ENCODE results near the gene ELMO2. TPM values are rescaled to one million over a fixed set of nuclear protein-coding genes. Genes with fewer than 3 reads are reported as not detected.

ELMO2 gene
- total RNA-seq, 1 donor from 2014 or later = 53.3 TPM

DNA sequence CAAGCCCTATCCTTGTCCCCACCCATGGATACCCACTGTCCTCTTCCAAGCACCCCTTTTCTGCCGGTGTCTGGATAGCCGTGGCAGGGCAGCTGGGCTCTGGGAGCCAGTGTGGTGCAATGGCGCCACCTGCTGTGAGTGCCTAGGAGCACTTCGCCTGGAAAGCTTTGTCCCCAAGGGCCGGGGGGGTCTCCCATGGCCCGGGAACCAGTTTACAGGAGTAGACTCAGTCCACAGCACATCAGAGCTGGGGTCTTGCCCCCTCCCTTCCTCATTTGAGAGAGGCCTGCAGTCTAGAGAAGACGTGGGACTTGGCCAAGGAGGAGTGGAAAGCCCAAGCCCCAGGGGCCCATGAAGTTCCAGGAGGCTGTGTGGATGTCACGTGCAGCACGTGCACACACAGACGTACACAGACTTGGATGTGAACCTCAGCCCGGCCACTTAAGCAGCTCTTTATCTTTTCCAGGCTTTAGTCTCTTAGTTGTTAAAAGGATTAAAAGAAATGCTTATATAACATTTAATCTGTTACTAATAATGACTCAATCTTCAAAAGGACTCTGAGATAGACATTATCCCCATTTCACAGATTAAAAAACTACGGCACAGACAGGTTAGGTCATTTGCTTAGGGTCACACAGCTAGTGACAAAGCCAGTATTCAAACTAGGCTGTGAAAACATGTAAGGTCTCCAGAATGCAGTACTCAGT lies 57.2 kb downstream of the ELMO2 start:
- Histone ChIP-seq H3K9me3 (ENCODE audit: low read depth) (no peaks in the 10 kb centered on the region), H3K9ac (no peak overlapping the region), H3K4me2 (peak overlapping the region; percentile 58), H3K4me3 (no peak overlapping the region), H3F3A (ENCODE audit: low read depth) (peaks cover 33% of the 10 kb centered on the region), H3K36me3 (no peaks in the 10 kb centered on the region), H3K27ac (peak overlapping the region; percentile 70), H3K4me1 (peaks cover 47% of the 10 kb centered on the region), H2AFZ (replicated peaks) (no peak overlapping the region), H3K79me2 (ENCODE audit: low read depth) (no peaks in the 10 kb centered on the region), H3K27me3 (peaks cover 14% of the 10 kb centered on the region), H4K20me1 (ENCODE audit: low read depth) (peaks cover 32% of the 10 kb centered on the region)
- Mint-ChIP-seq H3K36me3 (peaks cover 14% of the 10 kb centered on the region), H3K4me1 (peaks cover 82% of the 10 kb centered on the region), H3K27ac (peak overlapping the region; percentile 42), H3K9me3 (no peaks in the 10 kb centered on the region), H3K27me3 (ENCODE audit: insufficient read depth, low read depth) (peaks cover 16% of the 10 kb centered on the region), H3K4me3 (no peak overlapping the region)
- TF ChIP-seq CTCF (IDR thresholded peaks at IDR 0.05) = peak; percentile 73
- no peak for TF ChIP-seq EZH2phosphoT487 (IDR thresholded peaks at IDR 0.05)
- peak; percentile 90 for DNase-seq (ENCODE audit: low spot score)

DNA sequence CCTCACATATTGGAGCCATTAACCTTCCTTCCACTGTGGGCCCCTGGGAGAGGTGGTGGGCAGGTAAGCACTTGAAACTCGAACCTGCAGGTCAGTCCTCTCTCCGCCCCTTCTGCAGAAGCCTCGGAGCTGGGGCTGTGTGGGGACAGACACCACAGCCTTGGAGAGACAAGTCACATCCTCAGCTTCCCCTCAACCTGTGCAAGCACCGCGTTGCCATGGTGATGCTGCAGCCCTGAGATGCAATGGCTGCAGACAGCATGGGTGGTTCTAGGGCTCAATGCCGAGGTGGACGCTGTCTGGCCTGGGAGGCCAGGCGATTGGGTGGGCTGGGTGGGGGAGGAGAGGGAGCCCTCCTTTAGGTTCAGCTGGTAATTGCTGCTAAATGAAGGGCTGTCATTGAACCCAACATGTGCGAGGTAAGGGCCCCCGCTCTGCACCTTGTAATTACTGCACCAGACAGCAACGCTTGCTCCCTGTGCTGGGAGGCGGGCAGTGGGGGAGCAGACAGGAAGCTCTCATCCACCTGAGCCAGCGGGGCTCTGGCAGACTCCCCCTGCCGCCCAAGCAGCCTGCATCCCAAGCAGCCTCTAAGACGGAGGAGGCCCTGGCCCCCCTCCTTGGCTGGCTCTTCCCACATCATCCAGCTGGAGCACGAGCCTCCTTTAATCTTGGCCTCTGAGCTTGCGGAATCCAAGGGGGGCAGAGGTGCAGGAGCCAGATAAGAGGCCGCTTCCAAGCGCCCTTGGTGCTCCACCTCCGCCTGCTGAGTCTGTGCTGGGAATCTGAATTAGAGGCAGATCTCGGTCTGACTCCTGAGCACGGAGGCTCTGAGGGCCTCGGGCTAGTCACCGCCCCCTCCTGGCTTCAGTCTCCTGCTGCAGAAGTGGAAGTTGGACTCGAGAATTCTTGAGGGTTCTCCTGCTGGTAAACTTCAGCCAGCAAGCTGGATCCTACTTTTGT lies 58.3 kb downstream of the ELMO2 start:
- H3K4me2 ChIP-seq = peak overlapping the region; percentile 58
- no peak overlapping the region for H3K9ac ChIP-seq
- no peaks in the 10 kb centered on the region for H3K79me2 ChIP-seq (ENCODE audit: low read depth)
- Mint-ChIP-seq H3K4me1 (peaks cover 81% of the 10 kb centered on the region), H3K9me3 (no peaks in the 10 kb centered on the region), H3K36me3 (peaks cover 14% of the 10 kb centered on the region), H3K27me3 (ENCODE audit: insufficient read depth, low read depth) (peaks cover 14% of the 10 kb centered on the region), H3K4me3 (no peak overlapping the region), H3K27ac (no peak overlapping the region)
- no peak overlapping the region for H3K27ac ChIP-seq
- peaks cover 25% of the 10 kb centered on the region for H3K27me3 ChIP-seq
- no peaks in the 10 kb centered on the region for H3K9me3 ChIP-seq (ENCODE audit: low read depth)
- no peak overlapping the region for H3K4me3 ChIP-seq
- H4K20me1 ChIP-seq (ENCODE audit: low read depth) = peaks cover 32% of the 10 kb centered on the region
- TF ChIP-seq CTCF (IDR thresholded peaks at IDR 0.05) = no peak
- TF ChIP-seq EZH2phosphoT487 (IDR thresholded peaks at IDR 0.05) = no peak
- no peak for TF ChIP-seq EZH2 (IDR thresholded peaks at IDR 0.05)
- peak; percentile 81 for DNase-seq (ENCODE audit: low spot score)
- peaks cover 42% of the 10 kb centered on the region for H3F3A ChIP-seq (ENCODE audit: low read depth)
- H3K4me1 ChIP-seq = peaks cover 49% of the 10 kb centered on the region
- H3K36me3 ChIP-seq = no peaks in the 10 kb centered on the region
- no peak overlapping the region for H2AFZ ChIP-seq (replicated peaks)

- no peak overlapping the region for H3K4me3 Mint-ChIP-seq
- peaks cover 32% of the 10 kb centered on the region for H4K20me1 ChIP-seq (ENCODE audit: low read depth)
- TF ChIP-seq CTCF (IDR thresholded peaks at IDR 0.05) (no peak), EZH2 (IDR thresholded peaks at IDR 0.05) (no peak), EZH2phosphoT487 (IDR thresholded peaks at IDR 0.05) (no peak)
- peaks cover 57% of the 10 kb centered on the region for H3K4me1 ChIP-seq
- no peaks in the 10 kb centered on the region for H3K36me3 ChIP-seq
- no peak overlapping the region for H3K4me3 ChIP-seq
- no peaks in the 10 kb centered on the region for H3K79me2 ChIP-seq (ENCODE audit: low read depth)
- peaks cover 14% of the 10 kb centered on the region for H3K27me3 Mint-ChIP-seq (ENCODE audit: insufficient read depth, low read depth)
- H3K9ac ChIP-seq = no peak overlapping the region
- peaks cover 39% of the 10 kb centered on the region for H3F3A ChIP-seq (ENCODE audit: low read depth)
- no peak overlapping the region for H3K4me2 ChIP-seq
- no peak overlapping the region for H3K27ac Mint-ChIP-seq
- H3K27me3 ChIP-seq = peaks cover 38% of the 10 kb centered on the region
- H3K9me3 Mint-ChIP-seq = no peaks in the 10 kb centered on the region
- no peaks in the 10 kb centered on the region for H3K9me3 ChIP-seq (ENCODE audit: low read depth)
- no peak overlapping the region for H2AFZ ChIP-seq (replicated peaks)
- H3K27ac ChIP-seq = no peak overlapping the region
- peaks cover 82% of the 10 kb centered on the region for H3K4me1 Mint-ChIP-seq
- no peak for DNase-seq (ENCODE audit: low spot score)
- H3K36me3 Mint-ChIP-seq = peaks cover 6% of the 10 kb centered on the region
Measured at GRCh38 chr20:46346770-46347169, 59.6 kb downstream of the ELMO2 start.

Measured in neural progenitor cell (in vitro differentiated cells).